GM18867 (cell line): ENCODE measurements around the gene SZT2.
A peak's percentile ranks its signal among the peaks of the same experiment; 100 is the strongest.
"Not testable (repeated sequence)": the region's sequence is repeated elsewhere in the genome, so short reads cannot be mapped to it uniquely, and the experiment has no call there.

ENCODE experiments used
- ATAC-seq: cut with Tn5 transposase; IDR thresholded peaks from one replicate; pipeline ENCODE4 v1.9.1; 2021; ENCODE audit warnings: mild to moderate bottlenecking, moderate library complexity; ENCODE audit not compliant: unreplicated experiment

SZT2 gene

GRCh38 chr1:43451701-43452532 is 62.2 kb downstream of the SZT2 start:
- ATAC-seq, result no peak

GRCh38 chr1:43452789-43453441 is 63.2 kb downstream of the SZT2 start:
- no peak for ATAC-seq

- ATAC-seq, result no peak
Observed at GRCh38 chr1:43453442-43454269, 64.0 kb downstream of the SZT2 start, which contains the start of gene HYI. Gene HYI, minus strand, starts transcription at chr1:43453931. Its CDS starts 138 bp downstream, at chr1:43453793.

- peak; percentile 60 for ATAC-seq
Observed at GRCh38 chr1:43454270-43455011, 64.7 kb downstream of the SZT2 start.

- no peak for ATAC-seq
Observed at GRCh38 chr1:43455213-43455889, 65.7 kb downstream of the SZT2 start.

GRCh38 chr1:43458379-43458778 is 68.7 kb downstream of the SZT2 start:
- ATAC-seq, result not testable (repeated sequence)

- no peak for ATAC-seq
Observed at GRCh38 chr1:43460988-43461693, 71.4 kb downstream of the SZT2 start.

GRCh38 chr1:43463479-43463878 is 73.8 kb downstream of the SZT2 start:
- ATAC-seq, result no peak

- ATAC-seq, result no peak
Observed at GRCh38 chr1:43464681-43465504, 75.2 kb downstream of the SZT2 start.

GRCh38 chr1:43465505-43466067 is 75.9 kb downstream of the SZT2 start:
- no peak for ATAC-seq

GRCh38 chr1:43466403-43466802 is 76.7 kb downstream of the SZT2 start:
- no peak for ATAC-seq

- no peak for ATAC-seq
Observed at GRCh38 chr1:43468414-43468813, 78.7 kb downstream of the SZT2 start.

- no peak for ATAC-seq
Observed at GRCh38 chr1:43469932-43470331, 80.2 kb downstream of the SZT2 start.

GRCh38 chr1:43472087-43472462 is 82.4 kb downstream of the SZT2 start:
- ATAC-seq, result no peak

- ATAC-seq, result not testable (repeated sequence)
Observed at GRCh38 chr1:43472463-43473151, 82.9 kb downstream of the SZT2 start.

- ATAC-seq, result no peak
Observed at GRCh38 chr1:43473463-43473862, 83.8 kb downstream of the SZT2 start.

GRCh38 chr1:43475611-43476401 is 86.1 kb downstream of the SZT2 start:
- ATAC-seq, result not testable (repeated sequence)
